HG03575 (cell line): ENCODE data around the gene USP15.

Experiments used
- ATAC-seq: cut with Tn5 transposase; IDR thresholded peaks from one replicate; pipeline ENCODE4 v1.9.1; 2021; ENCODE audit not compliant: unreplicated experiment, insufficient number of reproducible peaks, low FRiP score; ENCODE audit errors: extremely low read depth

USP15 gene

DNA sequence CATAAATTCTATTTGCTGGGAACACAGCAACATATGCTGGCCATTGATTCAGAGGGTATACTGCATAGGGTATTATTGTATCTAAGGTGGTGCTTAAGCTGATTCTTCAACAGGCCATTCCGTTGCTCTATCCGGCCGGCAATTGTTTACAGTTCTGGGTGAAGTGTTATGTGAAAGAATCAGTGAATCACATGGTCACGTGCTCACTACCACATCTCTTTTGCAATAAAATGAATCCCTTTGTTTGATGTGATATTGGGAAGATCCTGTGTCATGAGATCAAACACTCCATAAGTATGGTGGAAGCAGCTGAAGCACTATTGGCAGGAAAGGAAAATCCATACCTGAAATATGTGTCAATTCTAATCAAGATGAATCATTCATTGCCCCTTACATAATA lies 7.6 kb upstream of the USP15 start:
- ATAC-seq: no peak

DNA sequence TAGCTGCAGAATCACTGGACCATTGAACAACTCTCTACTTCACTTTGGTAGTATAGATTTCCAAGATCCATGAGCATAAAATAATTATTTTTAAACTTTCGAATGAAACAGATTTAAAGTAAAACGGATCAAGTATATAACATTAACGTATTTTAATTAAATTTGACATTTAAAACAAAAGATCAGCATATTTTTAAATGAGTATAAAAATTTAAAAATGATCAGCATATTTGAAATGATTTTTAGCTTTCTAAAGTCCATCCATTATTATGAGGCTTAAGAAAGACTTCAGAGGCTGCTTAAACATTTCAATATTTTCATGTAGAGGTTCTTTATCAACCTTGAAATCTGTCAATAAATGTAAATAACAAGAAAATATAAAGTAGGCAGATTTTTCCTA lies 5.2 kb upstream of the USP15 start:
- no peak for ATAC-seq

GRCh38 chr12:62256408-62257096 lies 3.7 kb upstream of the USP15 start:
- ATAC-seq: no peak

- ATAC-seq: no peak
Measured at GRCh38 chr12:62258231-62258630, 2.0 kb upstream of the USP15 start.

GRCh38 chr12:62258941-62259630 lies 1.1 kb upstream of the USP15 start:
- ATAC-seq: no peak

GRCh38 chr12:62259631-62259992 lies 592 bp upstream of the USP15 start:
- ATAC-seq: peak; percentile 3

DNA sequence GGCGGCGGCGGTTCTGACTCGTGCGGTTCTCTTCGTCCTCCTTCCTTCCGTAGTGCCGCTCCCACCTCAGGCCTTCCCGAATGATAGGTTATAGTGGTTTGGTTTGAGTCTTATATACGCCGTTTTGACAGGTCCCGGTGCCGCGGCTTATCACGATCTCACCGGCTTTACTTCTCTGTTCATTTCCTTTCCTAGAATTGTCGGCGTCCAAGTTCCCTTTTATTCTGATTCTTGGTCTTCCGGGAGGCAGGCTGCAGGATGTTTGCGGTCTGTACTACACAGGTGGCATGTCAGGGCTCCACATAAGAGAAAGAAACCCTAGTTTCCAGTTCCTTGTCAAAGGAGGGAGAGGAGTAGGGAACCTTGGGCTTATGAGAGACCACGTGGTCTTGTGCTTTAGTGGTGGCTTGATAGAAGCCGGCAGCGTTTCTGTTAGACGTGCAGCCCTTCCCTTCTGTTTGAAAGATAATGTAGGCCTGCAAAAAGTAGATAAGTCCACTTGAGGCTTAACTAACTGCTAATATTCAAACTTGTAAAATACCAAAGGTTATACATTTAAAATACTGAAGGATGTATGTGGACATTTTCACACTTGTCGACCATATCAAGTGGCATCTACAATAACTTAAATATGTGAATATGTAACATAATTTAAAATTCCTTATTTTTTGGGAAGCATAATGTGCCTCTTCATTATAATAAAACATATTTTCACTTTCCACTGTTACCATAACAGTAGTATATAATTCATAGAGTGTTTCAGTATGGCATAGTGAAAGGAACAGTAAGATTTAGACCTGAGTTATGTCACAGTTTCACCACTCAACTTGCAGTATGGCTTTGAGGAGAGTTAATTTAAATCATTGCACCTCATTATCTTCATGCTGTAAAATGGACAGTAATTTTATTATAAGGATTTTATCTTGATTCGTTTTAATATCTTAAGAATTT lies 804 bp downstream of the USP15 start:
- ATAC-seq: peak; percentile 33

GRCh38 chr12:62261876-62262517 lies 1.8 kb downstream of the USP15 start:
- ATAC-seq: no peak

DNA sequence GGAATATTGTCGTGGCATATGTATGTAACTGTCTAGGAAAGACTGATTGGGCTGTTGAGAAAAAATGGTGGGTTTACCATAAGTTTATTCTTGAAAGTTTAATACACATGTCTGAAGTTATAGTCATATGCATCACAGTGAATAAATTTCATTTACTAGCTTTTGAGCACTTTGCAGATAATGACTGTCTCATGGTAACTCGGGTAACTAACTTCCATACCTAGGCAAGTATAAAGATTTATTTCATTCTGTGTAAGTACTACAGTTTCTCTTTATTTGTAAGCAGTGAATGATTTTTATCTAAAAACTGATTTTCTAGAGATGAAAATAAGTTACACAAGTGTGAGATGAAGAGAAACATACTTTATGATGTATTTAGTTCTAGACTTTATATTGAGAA lies 3.0 kb downstream of the USP15 start:
- ATAC-seq: no peak

DNA sequence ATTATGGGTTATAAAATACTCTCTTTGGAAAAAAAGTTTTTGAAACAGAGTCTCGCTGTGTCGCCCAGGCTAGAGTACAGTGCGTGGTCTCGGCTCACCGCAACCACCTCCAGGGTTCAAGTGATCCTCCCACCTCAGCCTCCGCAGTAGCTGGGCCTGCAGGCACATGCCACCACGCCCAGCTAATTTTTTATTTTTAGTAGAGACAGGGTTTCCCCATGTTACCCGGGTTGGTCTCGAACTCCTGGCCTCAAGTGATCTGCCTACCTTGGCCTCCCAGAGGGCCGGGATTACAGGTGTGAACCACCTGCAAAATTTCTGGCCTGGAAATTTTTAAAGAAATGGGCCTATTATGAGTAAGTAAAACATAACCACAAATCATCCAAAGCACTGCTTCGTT lies 3.8 kb downstream of the USP15 start:
- ATAC-seq: no peak

DNA sequence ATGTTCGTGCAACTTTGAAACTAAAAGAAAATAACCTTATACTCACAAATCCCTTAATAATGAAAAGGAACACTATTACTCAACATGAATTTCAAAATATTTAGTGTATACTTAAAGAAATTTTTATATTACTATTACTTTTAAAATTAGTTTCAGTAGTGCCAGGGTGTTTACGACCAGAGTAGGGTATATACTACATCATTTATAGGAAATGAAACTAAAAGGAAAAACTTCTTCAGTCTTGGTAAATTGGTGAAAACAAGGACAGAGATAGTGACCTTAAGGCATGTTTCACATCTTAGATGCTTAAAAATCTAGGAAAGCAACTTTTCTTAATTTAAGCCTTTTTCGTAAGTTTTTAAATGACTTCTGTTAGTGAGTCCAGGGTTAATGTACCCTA lies 4.5 kb downstream of the USP15 start:
- ATAC-seq: no peak

- no peak for ATAC-seq
Measured at GRCh38 chr12:62265511-62265910, 5.3 kb downstream of the USP15 start.

DNA sequence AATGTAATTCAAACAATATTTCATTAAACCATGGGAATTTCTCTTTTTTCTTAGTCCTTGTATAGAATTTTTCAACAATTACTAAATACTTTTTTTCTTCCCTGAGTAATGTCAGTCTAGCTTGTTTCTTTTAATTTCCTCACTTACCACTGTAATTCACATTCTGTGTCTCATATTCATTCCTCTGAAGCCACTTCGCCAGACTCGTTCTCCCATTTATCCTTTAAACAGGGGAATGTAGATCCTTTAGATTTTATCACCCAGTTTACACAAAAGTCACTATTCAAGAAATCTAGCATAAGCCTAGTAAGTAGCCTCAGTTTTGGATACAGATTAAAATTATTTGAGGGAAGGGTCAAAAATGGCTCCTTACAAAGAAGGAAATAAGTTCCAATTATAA lies 6.8 kb downstream of the USP15 start:
- ATAC-seq: no peak

DNA sequence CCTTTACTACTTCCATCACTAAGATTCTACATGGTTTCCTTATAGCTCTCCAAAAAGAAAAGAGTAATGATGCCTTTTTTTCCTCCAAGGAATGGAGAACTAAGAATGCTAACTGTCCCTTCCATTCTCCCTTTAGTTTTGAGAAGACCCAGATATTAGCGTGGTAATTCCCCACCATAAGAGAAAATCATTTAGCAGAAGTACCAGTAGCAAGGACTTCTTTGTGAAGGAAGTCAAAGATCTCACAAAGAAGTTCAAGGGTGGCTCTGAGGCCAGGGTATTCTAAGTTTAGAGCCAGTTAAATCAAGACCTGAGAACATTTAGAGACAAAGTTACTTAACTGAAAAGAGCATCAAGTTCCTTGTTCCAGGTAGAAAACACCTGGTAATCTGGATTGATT lies 7.3 kb downstream of the USP15 start:
- no peak for ATAC-seq

DNA sequence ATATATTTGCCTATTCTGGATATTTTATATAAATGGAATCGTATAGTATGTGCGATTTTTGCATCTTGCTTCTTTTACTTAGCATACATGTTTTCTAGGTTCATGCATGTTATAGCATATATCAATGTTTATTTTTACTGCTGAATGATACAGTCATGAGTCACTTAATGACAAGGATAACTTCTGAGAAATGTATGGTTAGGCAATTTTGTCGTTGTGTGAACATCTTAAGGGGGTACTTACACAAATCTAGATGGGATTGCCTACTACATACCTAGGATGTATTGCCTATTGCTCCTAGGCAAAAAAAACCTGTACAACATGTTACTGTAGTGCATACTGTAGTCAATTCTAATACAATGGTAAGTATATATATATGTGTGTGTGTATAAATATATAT lies 8.8 kb downstream of the USP15 start:
- no peak for ATAC-seq

DNA sequence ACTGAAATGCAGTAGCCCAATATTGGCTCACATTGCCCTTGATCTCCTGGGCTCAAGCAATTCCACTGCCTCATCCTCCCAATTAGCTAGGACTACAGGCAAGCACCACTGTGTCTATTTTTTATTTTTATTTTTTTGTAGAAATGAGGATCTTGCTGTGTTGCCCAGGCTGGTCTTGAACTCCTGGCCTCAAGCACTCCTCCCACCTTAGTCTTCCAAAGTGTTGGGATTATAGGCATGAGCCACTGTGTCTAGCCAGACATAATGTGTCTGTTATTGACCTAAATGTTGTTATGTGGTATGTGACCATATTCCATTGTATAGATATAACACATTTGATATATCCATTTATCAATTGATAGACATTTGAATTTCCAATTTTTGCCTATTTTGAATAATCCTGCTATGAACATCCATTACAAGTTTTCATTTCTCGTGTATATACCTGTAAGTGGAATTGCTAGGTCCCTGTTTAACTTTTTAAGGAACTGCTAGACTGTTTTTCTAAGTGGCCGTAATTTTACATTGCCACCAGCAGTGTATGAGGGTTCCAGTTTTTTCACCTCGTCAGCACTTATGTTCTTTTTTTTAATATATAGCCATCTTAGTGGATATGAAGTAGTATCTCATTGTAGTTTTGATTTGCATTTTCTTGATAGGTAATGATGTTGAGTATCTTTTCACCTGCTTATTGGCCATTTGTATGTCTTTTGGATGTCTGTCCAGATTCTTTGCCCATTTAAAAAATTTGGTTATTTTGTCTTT lies 9.4 kb downstream of the USP15 start:
- no peak for ATAC-seq

GRCh38 chr12:62270384-62270783 lies 10.2 kb downstream of the USP15 start:
- no peak for ATAC-seq

- ATAC-seq: no peak
Measured at GRCh38 chr12:62270872-62271271, 10.7 kb downstream of the USP15 start.
